ENCODE measurements around the gene CSNK2B. TPM values are rescaled to one million over a fixed set of nuclear protein-coding genes. Genes with fewer than 3 reads are reported as not detected.

Gene CSNK2B
- total and polyA plus RNA-seq, 9 of the 15 experiments (the other 6 are each of a cell fraction or from before 2014, with no cell fraction given), result 120 to 1,126 (median 529) TPM

DNA sequence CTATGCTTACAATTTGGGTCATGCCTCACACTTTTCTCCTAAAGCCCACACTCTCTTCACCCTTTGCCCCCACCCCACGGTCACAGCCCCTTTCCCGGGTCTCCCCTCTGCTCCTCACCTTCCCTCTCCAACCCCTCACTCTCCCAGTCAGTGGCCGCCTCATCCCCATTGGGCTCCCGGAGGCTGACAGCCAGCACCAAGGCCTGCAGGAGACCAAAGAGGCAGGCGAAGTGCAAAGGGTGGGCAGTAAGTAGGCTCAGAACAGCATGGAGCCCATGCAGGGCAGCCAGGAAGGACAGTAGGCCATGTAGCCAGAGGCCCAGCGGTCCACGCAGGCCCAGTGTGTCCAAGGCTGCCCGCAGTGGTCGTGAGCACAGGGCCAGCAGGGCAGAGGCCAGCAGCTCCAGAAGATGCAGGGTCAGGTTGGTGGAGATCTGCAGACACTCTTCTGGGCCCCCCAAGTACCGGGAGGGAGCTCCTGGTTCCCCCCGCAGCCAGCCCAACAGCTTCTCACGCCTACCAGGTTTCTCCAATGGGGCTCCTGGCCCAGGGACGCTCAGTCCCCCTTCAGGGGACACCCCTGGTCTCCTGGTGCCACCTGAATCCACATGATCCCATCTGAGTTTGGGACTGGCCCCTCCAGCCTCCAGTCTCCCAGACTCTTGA, 6.8 kb upstream of the CSNK2B start:
- Histone ChIP-seq H3K27me3 (ENCODE audit: control insufficient read depth in 2 of 2, insufficient read depth in 2 of 2, low read length in 2 of 2) (no peaks in the 10 kb centered on the region), H3K4me2 (ENCODE audit: insufficient read depth, low read length) (peak overlapping the region; percentile 98), H4K20me1 (replicated peaks; ENCODE audit: control insufficient read depth, insufficient read depth, low read length) (peaks cover 8% of the 10 kb centered on the region; the same call in 1 of the 2 replicates), H3K4me3 (peak overlapping the region; percentile 52), H3K36me3 (ENCODE audit: control insufficient read depth, insufficient read depth, low read length) (peaks cover 65% of the 10 kb centered on the region), H3K9ac (ENCODE audit: insufficient read depth in 1 of 2, low read depth in 2 of 2, low read length in 2 of 2) (peak overlapping the region; percentile 80 to 93), H2AFZ (ENCODE audit: low read depth, low read length) (no peak overlapping the region), H3K79me2 (ENCODE audit: control insufficient read depth, insufficient read depth, low read length) (peaks cover 82% of the 10 kb centered on the region), H3K4me1 (replicated peaks in 1 of 2; ENCODE audit: control insufficient read depth in 2 of 2, insufficient read depth in 2 of 2, low read length in 2 of 2) (peaks cover 47 to 61% of the 10 kb centered on the region in 2 experiments), H3K27ac (ENCODE audit: extremely low read depth, low read depth, low read length) (peak overlapping the region; percentile 80), H3K9me1 (ENCODE audit: control insufficient read depth, insufficient read depth, low read length) (no peaks in the 10 kb centered on the region), H3K9me3 (replicated peaks; ENCODE audit: control insufficient read depth, insufficient read depth, low read depth, low read length) (no peaks in the 10 kb centered on the region)
- intact Hi-C loops (cut with micrococcal nuclease) (no loop called here), in situ Hi-C loops (cut with MboI) (no loop called here)
- no TSS peak for BruUV-seq (replicated peaks)
- DNase-seq (ENCODE audit: extremely low read depth in 1 of 4, low spot score in 3 of 4) (no peak), FAIRE-seq (no peak), ATAC-seq (peak; percentile 2; the same call in 1 of the 3 replicates)
- POLR2A ChIA-PET, result interaction anchor here (0.5 to 9.8 kb wide), 24 partner anchors 10 to 445 kb away, joined by 3 to 182 read pairs (median 4); partner anchors contain the start of genes C2, CLIC1, DDAH2 and DDX39B
- CTCF ChIA-PET (ENCODE audit: low intra/inter-chr PET ratio), result no interaction called here
- WGBS (ENCODE audit: insufficient coverage, low coverage, missing lambda C conversion rate), result 19% methylated on average over 13 of the region's 13 CpGs
- TF ChIP-seq PRPF4 (IDR thresholded peaks at IDR 0.05; ENCODE audit: insufficient read depth, low read depth, low read length, poor library complexity, severe bottlenecking) (no peak), C11orf30 (IDR thresholded peaks at IDR 0.05; ENCODE audit: low read depth) (no peak), HDGF (IDR thresholded peaks at IDR 0.05) (peak; percentile 90), SRF (CRISPR knock-in tag; IDR thresholded peaks at IDR 0.05) (0 out of 4 replicates have a peak, but pooled peaks of 1 of the 2 experiments have one; percentile 9), CLOCK (CRISPR knock-in tag; IDR thresholded peaks at IDR 0.05; ENCODE audit: borderline replicate concordance) (no peak), MBD1 (CRISPR knock-in tag; IDR thresholded peaks at IDR 0.05) (no peak), KLF10 (CRISPR knock-in tag; IDR thresholded peaks at IDR 0.05) (0 out of 2 replicates have a peak, but pooled peaks have one; percentile 8), ZNF165 (CRISPR knock-in tag; IDR thresholded peaks at IDR 0.05; ENCODE audit: borderline replicate concordance) (0 out of 2 replicates have a peak, but pooled peaks have one; percentile 37), BRF2 (IDR thresholded peaks at IDR 0.05; ENCODE audit: borderline replicate concordance, insufficient read depth, insufficient read length) (no peak), JUND (IDR thresholded peaks at IDR 0.05; ENCODE audit: borderline replicate concordance, low read depth, low read length) (no peak), JUND (tag; IDR thresholded peaks at IDR 0.05; ENCODE audit: borderline replicate concordance, low read depth, low read length) (no peak), RFX7 (CRISPR knock-in tag; IDR thresholded peaks at IDR 0.05) (no peak), ASH1L (IDR thresholded peaks at IDR 0.05; ENCODE audit: borderline replicate concordance, low read depth, partially characterized antibody) (no peak)
